DMS 273 (cell line): ENCODE measurements around the gene CMIP.

Experiments
- DNase-seq: peaks from one replicate; lab custom pipeline; 2025; ENCODE audit not compliant: unreplicated experiment; lab: John Stamatoyannopoulos, UW

Gene CMIP

DNA sequence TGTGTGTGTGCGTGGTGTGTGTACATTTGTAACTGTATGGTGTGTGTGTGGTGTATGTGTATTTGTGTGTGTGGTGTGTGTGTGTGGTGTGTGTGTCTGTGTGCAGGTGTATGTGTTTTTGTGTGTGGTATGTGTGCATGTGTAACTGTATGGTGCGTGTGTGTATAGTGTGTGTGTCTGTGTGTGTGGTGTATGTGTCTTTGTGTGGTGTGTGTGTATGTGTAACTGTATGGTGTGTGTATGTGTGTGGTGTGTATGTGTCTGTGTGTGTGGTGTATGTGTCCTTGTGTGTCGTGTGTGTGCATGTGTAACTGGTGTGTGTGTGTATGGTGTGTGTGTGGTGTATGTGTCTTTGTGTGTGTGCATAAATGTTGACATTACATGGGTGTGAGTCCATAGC lies 170.8 kb downstream of the CMIP start:
- DNase-seq = no peak

DNA sequence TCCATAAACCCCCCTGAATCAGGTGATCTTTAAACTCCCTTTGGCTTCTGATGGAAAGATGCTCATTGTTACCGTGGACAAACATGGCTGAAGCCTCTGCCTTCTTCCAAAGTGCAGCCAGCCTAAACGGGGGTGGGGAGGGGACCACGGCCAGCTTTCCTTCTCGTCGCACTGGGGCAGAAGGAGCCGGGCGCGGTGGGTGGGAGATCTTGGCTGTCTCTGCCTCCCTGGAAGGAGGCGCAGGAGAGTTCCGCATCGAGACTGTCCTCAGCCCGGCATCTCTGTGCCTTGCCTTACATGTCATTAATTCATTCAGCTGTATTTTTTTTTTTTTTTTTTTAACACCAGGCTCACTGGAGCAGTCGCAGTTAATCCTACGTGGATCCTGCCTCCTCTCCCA lies 171.2 kb downstream of the CMIP start:
- no peak for DNase-seq

DNA sequence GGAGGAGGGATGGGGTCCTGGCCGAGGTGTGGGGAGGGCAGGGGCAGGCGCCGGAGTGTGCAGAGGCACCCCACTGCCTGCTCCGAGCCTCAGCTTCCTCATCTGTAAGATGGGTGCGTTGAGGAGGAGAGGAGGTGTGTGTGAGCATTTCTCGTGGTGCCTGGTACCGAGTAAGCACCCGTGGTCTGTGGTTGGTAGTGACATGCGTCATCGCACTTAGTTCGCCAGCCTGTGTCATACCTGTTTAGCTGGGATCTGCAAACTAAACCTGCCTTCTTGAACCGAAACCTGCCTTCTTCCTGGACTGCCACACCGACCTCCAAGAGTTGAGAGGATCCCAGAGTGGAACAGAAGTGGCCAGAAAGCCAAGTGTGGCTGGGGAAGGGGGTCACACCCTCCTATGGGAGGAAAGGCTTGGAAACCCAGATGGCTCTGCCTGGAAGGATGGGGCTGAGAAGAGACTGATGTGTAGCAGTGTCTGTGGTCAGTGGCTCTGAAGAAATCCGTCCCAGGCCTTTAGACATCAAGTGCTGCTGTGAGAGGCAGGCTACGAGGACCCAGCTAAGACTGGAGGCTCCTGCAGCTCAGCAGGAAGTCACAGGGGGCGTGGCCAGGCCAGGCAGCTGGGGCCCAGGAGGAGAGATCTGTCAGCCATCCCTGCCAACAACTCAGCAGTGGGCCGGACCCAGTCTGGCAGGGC lies 171.9 kb downstream of the CMIP start:
- DNase-seq = peak; percentile 82

DNA sequence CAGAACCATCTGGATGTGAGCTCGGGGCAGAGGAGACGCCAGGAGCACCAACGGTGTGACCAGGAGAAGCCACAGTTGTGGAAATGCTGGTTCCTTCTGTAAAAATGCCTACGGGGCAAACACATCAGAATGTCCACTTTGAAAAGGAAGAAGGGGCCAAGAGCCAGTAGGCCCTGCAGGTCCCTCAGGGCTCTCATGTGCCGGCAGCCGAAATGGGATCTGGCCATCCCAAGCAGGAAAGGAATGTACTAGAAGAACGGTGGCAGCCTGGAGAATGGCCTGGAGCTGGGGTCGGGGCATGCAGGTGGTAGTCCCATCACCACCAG lies 172.4 kb downstream of the CMIP start:
- DNase-seq = no peak

DNA sequence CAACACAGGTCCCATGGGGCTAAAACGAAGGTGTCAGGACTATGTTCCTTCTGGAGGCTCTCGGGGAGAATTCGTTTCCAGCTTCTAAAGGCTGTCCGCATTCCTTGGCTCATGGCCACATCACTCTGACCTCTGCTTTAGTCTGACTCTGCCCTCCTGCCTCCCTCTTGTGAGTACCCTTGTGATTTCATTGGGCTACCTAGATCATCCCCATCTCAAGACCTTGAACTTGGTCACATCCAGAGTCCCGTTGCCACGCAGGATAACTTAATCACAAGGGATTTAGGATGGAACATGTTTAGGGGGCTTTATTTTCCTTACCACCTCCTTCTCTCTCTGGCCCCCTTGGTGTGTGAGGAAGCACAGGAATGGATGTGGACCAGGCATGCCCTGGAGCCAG lies 173.6 kb downstream of the CMIP start:
- no peak for DNase-seq

DNA sequence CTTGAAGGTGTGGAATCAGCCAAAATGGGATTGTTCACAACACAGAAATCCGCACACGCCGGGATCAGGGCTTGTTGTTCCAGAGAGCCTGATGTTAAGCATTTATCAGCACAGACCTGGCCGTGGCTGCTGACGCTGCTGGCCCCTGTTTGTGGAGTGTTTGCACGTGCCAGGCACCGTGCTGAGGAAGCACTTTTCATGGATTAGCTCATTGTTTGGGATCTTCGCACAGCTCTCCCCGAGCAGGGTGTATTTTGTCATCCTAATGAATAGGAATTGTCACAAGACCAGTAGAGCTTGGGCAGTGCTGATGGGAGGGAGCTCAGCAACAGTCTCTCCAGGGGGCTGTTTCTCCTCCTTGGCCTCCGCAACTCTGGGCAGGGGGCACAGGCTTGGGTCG lies 174.1 kb downstream of the CMIP start:
- DNase-seq = no peak

DNA sequence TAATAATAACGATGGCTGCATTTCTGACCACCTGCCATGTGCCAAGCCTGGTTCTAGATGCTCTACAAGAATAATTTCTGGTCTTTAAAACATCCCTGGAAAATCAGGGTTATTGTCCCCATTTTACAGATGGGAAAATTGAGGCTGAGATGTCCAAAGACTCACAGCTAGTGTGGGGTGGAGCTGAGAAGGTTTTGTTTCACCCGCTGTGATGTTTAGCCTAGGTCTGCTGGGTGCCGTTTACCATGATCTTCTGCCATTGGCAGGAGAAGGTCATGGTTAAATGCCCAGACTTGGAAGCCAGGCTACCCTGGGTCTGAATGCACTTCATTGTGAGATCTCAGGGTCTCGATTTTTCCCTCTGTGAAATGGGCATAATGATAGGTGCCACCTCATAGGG lies 175.4 kb downstream of the CMIP start:
- DNase-seq = no peak

DNA sequence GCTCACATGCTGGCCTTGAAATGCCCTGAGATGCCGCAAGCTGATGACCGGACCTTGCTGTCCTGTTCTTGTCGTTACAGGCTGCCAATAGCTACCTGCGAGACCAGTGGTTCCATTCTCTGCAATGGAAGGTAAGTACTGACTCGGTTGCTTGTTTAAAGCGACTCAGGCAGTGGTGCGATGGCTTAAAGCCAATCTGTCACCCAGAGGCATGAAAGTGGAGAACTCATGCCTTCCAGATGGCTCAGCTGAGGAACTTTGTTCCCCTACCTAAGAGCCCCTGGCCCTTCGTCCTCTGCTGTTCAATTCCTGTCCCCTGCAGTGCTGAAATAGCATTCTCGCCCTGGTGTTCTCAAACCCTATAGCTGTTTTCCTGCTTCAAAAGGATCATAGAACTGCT lies 176.2 kb downstream of the CMIP start:
- no peak for DNase-seq

DNA sequence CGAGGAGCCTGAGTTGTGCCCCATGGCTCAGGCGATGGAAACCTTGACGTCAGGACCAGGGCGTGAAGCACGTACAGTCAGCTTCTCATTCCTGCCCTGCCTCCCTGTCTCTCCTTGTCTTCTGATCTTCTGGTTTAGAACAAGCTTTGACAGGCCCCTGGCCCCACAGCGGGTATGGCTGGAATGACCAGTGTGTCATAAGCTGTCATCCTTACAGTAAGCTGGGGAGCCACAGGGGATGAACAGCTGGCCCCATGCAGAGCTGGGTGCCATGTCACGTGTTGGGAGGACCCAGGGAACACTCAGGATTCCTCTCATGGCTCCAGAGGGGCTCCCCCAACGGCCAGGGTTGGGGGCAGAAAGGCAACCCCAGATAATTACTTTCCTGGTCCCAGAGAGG lies 176.9 kb downstream of the CMIP start:
- no peak for DNase-seq

DNA sequence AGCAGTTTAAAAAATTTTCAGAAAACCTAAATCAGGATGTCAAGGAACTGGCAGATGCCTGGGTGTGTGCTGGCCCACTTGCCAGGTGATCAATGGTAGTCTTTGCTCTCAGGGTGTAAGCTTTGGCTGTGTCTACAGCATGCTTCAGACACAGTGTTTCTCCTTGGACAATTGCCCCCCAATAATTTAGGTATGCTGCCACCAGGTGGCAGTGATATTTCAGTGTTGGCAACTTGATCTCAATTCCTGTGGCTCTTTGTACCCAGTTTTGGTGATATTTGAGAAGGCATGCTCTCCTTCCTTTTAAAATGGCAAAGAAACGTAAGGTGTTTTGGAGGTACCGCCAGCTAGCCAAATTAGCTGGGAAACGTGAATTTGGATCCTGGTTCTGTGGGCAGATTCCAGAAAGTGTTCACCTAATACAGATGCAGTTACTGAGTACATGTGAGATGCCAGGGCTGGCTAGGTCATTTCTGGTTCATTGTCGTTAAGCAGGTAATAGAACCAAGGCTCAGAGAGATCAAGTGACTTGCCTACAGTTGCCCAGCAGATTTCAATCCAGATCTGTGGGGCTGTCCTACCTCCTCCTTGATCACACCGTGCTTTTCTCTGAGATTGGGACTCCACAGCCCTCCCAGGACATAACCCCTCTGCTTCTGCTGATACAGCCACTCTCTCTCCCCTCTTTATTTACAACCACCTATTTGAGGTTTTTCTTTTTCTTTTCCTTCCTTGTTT lies 178.9 kb downstream of the CMIP start:
- DNase-seq = peak; percentile 81

DNA sequence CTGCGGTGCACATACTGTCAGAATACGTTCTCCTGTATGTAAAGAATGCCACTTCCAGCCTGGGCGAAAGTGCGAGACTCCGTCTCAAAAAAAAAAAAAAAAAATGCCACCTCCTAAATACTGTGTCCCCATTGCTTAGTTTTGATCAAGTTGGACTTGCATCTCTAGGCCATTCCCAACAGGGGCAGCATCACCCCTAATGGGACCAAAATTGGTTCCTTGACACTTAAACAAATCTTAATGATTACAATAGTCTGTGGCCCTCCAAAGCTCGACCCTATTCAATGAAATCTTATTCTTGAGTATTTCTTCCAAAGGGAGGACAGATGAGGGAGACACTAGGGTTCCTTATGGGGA lies 179.8 kb downstream of the CMIP start:
- DNase-seq = no peak

DNA sequence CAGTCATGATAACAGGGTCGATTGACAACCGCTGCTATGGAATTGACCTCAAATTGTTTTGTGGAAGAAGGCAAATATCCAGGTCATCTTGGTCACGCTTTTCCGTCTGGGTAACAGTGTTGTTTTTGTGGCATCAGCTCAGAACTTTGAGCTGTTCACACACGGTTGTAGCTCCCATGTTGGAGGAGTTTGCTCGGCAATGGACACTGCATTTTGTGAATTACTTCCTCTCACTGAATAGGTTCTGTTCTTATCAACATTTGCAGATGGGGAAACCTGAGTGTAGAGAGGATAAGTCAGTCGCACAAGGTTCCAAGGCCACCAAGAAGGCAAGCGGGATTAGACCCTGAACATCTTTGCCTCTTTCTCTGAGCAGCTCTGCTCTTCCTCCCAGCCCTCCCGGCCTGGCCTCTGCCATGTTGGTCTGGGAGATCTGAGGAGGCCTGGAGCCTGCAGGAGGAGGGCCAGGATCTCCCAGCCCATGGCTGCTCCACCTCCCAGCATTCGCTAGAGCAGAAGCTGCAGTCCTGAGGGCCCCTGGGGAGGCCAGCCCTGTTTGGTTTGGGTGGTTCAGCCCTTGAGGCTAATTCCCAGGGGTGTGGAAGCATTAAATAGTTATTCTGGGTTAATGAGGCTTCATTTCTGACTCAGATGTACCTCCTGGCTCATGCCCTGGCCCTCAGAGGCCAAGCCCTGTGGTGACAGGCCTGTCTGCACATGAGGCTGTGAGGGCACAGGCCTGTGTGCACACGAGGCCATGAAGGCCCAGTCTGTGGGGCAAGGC lies 180.3 kb downstream of the CMIP start:
- DNase-seq = no peak

DNA sequence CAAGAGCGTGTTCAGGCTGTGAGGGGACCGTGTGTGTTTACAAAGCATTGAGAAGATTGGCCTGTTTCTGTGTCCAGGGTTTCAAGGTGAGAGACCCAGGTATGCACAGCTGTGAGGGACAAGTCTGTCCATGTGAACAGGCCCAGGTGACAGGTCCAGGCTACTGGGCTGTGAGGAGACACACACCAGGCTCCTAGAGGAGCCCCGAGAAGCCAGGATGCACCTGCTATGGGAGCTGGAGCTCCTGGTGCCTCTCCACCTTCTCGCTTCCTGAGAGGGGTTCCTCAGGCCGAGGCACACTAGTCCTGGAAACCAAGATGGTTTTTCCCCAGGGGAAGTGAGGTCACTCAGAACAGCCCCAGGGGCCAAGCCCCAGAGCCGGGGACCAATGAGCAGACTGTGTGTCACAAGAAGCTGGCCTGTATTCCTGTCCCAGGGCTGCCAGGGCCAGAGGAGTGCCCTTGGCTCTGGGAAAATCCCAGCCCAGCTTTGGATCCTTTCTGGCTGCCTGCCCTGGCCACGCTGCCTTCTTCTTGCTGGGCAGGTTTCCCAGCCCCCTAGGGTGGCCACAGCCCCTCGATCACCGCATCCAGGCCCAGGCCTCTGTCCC lies 181.0 kb downstream of the CMIP start:
- DNase-seq = peak; percentile 21

DNA sequence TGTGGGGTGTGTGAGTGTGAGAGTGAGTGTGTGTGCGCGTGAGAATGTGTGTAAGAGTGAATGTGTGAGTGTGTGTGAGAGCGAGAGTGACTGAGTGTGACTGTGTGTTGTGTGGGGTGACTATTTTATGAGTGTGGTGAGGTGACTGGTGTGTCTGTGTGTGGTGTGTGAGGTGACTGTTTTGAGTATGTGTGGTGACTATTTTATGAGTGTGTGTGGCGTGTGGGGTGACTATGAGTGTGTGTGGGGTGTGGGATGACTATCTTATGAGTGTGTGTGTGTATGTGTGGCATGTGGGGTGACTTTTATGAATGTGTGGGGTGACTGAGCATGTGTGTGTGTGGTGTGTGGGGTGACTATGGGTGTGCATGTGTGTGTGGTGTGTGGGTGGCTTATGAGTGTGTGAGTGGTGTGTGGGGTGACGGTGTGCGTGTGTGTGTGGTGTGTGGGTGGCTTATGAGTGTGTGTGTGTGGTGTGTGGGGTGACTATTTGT lies 181.6 kb downstream of the CMIP start:
- DNase-seq = no peak

DNA sequence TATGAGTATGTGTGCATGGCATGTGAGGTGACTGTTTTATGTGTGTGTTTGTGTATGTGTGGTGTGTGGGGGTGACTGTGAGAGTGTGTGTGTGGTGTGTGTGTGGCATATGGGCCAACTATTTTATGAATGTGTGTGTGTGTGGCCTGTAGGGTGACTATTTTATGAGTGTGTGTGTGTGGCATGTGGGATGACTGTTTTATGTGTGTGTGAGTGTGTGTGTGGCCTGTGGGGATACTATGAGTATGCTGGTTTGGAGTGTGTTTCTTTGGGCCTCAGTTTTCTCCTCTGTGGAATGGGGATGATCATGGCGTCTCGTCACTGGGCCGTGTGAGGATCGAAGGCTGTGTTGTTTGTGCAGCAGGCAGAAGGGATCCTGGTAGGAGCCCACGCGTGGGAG lies 182.4 kb downstream of the CMIP start:
- DNase-seq = no peak

DNA sequence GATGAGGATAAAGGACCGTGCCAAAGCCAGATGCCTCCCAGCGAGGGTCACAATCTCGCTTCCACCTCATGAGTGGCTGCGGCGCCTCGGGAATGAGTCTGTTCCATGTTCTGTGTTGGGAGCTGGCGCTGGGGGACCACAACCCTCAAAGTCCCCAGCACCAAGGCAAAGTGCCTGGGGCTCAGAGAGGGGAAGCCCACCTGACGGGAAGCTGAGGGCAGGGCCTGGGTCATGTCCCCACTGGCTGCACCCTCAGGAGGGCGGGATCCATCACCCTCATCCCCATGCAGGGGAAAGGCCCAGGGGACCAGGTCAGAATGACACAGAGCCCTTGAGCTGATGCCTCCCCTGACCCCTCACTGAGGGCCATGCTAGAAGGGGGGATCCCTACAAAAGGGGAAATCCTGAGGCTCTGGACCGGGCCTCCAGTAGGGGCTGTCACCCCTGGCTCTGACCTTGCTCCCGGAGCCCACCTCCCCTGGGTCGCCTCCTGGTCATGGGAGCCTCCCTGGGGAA lies 183.2 kb downstream of the CMIP start:
- no peak for DNase-seq

DNA sequence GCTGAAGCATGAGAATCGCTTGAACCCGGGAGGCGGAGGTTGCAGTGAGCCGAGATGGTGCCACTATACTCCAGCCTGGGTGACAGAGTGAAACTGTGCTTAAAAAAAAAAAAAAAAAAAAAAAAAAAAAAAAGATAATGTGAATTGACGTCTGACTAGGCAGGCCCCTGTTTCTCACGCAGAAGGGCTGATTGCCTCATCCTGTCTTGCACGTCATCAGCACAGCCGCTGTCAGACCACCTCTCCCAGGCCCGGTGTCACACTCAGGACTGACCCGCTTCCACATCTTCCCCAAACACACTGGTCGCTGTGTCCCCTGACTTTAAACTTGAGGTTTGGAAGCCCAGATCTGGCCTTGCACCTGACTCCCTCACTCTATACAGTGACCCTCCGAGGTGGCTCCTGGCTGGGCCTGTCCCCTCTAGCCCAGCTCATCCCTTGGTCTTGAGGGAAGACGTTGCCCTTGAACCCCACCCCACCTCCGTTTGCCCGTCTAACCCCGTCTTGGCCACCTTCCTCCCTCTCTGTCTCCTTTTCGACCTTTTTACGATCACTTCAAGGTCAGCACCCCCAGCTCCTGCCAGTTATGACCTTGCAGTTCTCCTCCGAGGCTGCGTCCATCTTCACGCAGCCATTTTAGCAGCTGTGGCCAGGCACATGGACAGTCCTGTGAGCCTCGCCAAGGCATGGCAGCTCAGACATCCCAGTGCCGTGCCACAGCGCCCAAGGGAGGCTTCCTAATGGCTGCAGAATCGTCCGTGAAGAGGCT lies 184.6 kb downstream of the CMIP start:
- DNase-seq = no peak

DNA sequence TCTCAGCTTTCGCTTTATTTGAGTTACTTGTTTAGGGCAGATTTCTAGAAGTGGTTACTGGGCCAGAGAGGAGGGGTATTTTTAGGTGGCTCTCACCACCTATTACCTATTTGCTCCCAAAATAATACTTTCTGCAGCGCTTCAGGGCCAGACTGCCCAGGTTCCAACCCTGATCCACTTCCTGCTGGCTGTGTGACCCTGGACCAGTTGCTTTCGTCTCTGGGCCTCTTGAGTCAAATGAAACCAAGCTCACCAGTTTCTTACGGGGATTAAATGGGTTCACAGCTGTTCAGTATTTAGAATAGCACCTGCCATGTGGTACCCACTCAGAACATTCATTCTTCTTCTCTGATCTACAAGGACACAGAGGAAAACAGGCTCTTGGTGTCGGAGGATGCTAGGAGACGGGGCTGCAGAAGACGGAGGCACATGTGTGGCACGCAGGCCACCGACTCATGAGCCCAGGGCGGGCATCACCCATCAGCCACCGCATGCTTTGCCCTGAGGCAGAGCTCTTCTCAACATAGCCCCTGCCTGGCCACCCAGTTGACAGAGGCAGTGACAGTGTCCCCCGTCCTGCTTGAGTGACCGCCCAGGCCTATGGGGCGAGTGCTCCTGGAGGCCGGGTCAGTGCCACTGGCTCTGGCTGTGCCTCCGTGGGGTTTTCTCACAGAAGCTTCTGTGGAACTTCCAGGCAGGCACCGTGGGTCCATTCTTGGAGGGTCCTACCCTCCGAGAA lies 185.5 kb downstream of the CMIP start:
- DNase-seq = no peak

DNA sequence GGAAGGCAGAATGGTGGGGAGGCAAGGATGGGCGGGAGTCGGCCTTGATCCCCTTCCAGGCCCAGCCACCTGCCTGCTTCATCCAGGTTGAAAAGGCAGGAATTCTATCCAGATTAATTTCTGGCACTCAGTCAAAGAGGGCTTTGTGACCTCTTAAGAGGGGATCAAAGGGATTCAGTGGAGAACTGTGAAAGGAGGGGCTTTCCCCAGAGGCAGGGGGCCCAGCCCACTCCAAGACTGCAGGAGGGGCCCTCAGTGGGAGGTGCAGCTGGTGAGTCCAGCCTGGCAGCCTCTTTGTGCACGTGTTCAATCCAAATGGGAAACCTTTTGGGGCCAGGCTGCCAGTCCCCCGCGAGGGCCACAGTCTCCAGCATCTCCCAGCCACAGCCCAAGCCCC lies 186.0 kb downstream of the CMIP start:
- peak; percentile 17 for DNase-seq
